ENCODE measurements around the gene GATA3.

GATA3 gene

DNA sequence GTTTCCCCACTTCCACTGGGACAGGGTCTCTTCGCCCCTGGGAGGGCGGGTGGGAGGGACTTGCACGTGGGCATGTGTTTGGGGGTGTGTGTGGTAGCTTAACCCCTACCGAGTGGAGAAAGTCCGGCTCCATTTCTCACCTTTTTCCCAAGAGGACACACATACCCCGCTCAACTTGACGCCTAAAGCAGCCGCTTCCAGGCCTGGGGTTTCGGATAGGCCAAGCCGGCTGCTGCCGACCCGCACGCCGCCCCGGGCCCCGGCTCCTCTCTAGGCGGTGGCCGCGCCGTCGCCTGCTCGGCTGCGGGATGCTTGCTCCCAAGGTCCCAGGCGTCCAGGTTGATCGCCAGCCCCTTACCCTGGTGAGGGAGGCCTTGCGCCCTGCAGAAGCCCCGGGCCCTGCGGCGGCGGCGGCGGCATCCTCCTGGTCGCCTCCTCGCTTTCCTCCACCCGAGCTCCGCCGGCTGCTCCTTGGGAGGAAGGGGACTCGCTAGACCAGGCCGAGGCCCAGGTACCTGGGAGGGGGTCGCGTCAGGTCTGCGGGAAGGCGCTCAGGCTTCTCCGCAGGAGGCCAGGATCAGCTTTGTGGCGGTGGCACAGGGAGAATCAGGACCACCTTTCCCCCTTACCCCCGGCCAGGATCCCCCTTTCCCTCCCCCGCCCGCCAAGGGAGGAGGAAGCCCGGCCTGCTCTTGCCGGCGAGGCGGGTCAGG is 3.2 kb upstream of the GATA3 start:
- DNase-seq: no peak

DNA sequence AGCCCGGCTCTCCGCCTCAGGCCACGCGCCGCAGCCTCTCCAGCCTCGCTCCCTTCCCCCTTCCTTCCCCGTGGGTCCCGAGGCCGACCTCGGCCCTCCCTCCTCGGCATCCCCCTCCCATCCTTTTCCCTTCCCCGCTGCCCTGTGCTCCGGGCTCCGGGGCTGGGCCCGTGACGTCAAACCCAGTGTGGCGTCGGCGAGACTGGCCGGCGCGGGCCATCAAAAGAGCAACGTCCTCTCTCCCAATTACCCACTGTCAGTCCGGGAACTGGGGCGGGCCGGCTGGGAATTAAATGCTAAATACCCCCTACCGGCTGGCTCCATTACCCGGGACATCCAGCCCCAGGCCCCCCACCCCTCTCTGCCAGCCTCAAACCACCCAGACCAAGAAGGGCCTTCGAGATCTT is 2.6 kb upstream of the GATA3 start:
- no peak for DNase-seq

DNA sequence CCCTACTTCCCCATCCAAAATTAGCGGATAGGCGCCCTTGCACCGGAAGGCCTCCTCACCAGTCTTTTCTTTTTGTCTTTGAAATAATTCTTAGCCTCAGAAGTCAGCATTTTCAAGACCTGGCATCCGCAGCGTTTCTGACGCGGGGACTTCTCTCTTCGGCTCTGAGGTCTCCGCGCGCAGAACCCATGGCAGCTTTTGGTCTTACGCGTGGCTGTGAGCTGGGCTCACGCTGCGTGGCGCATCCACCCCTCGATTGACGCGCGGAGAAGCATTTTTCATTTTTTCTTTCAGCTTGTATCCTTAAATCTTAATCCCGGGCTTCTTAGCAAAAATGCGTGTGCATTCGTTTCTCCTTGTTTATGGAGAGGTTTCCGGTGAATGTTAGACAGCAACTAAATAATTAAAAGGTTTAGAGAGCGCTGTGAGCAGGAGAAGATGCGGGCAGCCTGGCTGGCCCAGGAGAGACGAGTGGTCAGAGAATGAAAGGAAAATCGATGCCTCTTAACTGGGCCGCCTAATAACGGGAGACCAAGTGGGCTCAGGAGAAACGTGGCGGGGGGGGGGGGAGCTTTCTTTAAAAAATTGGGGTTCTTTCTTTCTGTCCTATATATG is 2.0 kb upstream of the GATA3 start:
- no peak for DNase-seq

DNA sequence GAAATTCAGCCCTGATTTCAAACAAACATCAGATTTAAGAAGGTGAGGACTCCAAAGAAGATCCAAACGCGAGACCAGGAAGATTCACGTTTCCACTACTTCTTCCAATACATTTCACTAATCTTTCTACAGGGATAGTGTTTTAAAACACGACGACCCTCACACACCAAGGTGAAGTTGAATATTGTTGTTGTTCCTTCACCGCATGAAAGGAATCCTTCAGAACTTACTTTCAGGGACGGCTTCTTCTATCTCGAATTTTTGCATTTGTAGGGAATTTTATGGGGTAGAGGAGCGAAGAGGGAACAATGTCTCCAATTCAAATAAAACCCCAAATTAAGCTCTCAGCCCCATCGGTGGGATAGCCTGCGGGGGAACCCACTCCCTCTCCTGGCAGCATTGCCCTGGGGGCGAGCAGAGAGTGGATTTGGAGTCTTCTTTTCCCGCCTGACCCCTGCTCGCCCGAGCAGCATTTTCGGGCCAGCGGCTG is 1.5 kb upstream of the GATA3 start:
- no peak for DNase-seq

DNA sequence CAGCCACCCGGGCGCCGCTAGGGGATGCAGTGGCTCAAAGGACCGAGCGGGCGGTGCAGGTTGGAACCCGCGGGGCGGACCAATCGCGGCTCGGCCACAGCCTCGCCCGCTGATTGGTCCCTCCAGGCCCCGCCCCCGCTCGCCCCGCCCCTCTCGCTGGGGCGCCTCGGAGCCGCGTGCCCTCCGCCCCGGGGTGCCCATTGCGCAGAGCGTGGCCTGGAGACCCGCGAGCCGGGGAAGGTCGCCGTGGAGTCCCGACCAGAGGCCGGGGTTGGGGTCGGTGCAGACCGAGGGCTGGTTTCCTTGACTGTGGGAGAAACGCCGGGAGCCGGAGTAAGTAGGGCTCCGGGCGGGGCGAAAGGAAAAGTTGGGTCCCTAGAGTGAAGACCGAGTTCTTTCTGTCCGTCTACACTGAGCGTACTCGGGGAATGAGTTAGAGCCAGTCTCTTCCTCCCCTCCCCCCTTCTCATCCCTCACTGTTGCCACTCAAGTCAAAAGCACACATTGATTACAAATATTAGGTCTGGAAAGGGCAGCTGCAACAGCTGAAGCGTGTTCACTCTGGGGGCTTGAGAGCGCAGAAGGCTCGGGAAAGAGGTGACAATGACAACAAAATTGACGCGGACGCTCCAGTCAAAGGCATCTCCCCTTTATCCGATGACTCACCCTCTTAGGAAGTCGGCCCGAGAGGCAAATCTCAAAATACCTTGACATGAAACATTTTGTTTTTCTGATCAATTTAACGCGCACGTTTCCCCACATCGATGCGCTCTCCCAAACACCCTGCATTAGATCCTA is 843 bp upstream of the GATA3 start:
- peak; percentile 7 for DNase-seq

DNA sequence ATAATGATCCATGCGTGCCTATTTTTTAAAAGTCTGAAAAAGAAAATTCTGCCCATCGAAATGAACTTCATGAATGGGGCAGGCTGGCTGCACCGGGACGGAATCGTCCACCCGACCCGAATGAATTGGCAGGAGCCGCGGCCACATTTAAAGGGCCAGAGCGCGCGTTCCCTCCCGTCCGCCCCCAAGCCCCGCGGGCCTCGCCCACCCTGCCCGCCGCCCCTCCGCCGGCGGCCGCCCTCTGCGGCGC is 319 bp upstream of the GATA3 start:
- no peak for DNase-seq

DNA sequence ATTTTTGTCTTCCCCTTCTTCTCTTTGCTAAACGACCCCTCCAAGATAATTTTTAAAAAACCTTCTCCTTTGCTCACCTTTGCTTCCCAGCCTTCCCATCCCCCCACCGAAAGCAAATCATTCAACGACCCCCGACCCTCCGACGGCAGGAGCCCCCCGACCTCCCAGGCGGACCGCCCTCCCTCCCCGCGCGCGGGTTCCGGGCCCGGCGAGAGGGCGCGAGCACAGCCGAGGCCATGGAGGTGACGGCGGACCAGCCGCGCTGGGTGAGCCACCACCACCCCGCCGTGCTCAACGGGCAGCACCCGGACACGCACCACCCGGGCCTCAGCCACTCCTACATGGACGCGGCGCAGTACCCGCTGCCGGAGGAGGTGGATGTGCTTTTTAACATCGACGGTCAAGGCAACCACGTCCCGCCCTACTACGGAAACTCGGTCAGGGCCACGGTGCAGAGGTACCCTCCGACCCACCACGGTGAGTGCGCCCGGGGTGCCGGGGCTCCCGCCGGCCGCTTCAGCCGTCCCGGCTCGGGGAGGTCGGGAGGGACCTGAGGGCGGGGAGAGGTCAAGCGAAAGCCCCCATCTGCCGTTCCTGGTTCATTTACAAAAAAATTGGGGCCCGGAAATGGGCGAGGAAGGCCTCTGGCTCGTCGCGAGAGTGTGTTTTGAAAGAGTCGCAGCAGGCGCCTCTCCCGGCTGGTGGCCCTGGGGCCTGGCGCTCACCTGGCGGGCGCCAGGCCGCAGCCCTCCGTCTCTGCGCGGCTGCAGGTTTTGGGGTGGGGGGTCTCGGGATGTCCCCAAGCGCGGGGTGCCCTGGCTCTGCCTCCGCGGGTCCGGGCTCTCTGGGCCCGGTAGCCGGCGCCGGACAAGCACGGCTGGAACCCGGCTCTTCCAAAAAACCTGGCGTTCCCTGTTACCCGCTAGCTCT is 1.2 kb downstream of the GATA3 start:
- no peak for DNase-seq

DNA sequence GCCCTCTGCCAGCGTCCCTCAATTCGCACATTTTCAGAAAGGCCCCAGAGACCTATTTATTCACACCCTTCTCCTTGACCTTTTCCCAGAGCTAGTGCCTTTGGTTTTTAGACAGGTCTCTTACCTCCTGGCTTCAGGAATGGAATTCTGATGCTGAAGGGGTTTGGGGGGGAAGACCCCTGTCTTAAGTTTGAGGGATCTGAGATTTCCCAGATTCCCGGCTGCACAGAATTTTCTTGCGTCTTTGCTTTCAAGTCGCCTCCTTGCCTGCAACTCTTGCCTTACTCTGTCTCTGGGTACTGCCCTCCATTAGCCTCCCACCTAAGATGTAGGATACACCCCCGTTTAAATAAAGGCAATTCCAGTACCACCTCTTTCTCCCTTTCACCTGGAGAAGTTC is 1.9 kb downstream of the GATA3 start:
- DNase-seq: no peak

DNA sequence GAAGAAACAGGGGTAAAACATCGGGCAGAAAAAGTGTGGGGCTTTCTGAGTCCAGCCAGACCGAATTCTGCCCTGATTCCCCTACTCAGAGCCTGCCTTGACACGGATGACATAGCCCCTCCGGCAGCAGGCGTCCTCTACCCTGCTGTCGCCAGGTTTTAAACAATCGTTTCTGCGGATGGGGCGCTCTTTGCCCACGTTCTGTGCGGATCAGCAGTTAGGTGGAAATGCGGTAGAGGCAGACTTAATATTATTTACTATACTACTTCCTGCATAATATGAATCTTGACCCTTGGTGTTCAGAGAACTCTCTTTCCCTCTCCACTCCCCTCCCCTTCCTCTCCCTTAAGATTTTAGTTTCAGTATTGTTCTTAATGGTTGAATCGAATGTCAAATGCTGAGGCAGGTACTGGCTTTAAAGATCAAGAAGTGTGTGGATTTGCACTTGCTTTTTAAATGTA is 2.4 kb downstream of the GATA3 start:
- no peak for DNase-seq

DNA sequence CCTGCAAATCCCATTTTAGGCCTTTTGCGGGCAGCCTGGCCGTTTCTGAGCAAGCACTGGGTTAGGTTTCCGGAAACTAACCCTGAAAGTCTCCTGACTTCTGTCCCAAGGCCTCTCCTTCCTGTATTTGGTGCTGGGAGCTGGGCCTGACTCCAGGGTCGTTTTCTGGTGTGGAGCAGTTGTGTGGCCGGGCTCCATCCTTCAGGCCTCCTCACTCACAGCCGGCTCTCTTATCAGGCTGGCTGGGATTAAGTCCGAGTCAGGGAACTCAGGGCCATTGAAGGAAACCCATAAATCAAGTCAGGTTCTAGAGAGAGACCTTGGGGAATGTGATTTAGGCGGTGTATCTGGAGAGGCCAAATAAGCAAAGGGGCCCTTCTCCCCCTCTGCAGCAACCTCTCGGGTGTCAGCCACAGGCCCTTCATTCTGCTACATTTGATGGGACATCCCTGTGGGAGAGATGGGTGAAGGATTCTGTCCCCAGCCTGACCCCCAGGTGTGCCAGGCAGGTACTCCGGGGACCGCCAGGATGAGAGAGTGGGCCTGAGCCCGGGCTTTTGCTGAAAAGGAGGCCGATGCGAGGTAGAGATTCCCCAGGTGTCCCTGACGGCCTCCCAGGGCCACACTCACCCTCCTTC is 3.3 kb downstream of the GATA3 start:
- DNase-seq: no peak

DNA sequence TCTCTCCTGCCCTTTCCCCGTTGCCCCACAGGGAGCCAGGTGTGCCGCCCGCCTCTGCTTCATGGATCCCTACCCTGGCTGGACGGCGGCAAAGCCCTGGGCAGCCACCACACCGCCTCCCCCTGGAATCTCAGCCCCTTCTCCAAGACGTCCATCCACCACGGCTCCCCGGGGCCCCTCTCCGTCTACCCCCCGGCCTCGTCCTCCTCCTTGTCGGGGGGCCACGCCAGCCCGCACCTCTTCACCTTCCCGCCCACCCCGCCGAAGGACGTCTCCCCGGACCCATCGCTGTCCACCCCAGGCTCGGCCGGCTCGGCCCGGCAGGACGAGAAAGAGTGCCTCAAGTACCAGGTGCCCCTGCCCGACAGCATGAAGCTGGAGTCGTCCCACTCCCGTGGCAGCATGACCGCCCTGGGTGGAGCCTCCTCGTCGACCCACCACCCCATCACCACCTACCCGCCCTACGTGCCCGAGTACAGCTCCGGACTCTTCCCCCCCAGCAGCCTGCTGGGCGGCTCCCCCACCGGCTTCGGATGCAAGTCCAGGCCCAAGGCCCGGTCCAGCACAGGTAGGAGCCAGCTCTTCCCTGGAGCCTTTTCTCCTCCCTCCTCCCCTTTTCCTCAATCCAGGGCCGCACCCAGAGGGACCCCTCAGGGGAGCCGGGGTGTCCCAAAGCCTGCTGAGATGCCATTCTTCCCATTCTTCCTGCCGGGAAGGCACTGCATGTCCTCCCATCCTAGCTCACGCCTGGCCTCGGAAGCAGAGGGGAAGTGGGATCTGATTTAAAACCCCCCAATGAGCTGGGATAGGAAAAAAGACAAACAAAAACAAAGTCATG is 4.0 kb downstream of the GATA3 start:
- no peak for DNase-seq

DNA sequence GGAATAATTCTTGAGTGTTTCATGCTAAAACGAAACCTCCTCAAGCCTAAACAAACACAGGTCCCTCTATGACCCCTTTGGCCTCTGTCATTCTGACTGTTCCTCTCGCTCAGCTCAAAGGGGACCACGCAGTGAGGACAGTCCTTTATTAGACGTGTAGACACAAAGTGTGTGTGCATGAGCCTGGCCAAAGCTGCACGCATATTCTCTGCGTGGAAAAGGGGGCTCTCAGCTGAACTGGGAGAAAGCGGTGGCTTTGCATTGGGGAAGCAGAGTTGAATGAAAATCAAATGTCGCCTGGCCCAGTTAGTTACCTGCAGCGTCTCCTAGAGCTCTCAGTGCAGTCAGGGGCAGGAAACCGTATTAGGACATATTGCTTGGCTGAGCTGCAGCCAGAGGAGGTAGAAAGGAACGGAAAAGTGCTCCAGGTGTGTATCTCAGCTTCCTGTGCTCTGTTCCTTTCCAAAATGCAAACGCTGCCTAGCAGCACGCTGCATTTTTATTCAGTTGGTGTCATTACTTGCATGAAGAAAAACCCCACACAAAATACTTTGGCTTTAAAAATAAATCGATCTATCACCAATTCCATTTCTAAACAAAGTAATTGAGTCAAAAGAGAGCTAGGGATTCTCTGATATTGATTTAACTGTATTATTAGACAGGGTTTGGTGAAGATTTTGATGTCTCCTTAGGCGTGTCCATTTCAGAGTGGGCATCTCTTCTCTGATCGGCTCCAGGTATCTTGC is 4.9 kb downstream of the GATA3 start:
- DNase-seq: no peak

DNA sequence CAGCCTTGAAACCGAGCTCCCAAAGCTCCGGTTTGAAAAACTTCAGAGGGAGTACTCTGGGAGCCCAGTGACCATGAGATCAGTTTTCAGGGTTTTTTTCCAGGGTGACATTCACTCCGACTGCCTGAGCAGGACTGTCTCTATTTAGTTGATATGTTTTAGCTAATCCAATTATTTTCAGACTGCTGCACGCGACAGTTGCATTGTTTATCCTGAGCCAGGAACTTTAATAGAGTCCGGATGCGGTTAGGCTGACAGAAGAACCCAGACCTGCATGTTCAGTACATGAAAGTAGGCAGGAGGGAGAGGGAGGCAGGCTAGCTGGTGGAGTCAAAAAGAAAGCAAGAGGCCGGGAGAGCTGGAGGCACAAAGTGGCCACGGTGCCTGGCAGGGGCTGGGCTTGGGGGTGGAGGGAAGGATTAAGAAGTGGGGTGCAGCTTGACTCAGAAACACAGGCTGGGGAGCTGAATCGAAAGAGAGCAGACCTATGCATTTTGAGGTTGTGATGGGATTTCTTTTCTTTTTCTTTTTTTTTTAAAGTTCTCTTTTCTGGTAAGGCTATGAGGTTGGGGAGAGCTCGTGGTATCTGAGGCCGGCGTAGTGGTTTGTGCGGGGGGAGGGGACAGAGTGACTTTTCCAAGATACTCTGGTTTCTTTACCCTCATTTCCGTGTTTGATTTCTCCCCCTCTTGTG is 5.7 kb downstream of the GATA3 start:
- no peak for DNase-seq

DNA sequence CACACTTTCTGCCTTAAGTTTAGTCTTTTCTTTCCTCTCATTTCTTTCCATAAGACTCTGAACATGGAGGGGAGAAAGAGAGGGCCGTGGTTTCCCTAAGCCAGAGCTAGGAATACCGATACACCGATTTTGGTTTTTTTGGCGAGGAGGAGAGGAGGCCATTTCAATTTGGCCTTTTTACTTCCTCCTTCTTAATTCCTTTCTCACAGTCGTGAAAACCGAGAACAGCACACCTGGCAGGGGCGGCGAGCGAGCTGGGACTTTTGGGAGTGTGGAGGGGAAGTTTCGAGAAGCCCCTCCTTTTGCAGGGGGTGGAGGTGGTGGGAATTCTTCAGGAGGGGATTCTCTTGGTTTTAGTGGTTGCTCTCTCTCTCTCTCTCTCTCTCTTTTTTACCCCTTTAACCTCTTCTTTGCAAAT is 6.2 kb downstream of the GATA3 start:
- DNase-seq: no peak

DNA sequence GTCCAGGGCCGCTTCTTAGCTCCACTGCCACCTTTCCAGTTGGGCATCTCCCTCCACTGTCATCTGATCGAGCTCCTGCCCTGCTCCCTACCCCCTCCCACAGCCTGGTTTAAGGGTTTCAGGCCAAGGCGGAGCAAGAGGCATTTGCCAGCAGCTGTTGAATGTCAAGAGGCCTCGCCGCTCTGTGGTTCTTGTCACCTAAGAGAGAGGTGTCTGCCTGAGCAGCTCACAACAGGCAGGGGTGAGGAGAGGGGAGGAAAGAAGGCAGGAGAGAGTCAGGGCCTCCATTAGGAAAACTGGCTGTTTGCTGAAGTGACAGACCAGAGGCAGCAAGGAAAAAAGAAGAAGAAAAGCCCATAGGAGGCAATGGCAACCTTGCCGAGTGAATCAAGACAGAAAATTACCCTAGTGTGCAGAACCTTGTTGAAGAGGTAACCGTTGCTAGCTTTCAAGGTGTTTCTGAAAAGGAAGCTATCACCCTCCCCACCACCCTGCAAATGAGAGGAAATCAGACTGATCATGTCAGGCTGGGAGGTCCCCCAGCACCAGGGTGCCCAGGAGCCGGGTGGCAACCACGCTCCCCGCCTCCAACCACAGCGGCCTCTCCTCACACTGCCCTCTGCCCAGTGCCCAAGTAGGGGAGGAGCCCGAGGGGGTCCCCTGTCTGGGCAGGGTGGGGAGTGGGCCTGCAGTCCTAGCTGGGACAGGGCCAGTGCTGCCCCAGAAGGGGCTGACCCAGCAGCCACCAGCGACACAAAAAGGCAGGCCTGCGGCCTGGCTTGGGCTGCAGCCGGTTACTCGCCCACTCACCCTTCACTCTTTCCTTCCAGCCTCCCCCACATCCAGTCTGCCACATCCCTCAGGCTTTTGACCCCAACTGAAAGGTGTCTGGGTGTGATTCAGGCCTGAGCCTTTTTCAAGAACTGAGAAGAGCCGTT is 7.1 kb downstream of the GATA3 start:
- DNase-seq: peak; percentile 35

DNA sequence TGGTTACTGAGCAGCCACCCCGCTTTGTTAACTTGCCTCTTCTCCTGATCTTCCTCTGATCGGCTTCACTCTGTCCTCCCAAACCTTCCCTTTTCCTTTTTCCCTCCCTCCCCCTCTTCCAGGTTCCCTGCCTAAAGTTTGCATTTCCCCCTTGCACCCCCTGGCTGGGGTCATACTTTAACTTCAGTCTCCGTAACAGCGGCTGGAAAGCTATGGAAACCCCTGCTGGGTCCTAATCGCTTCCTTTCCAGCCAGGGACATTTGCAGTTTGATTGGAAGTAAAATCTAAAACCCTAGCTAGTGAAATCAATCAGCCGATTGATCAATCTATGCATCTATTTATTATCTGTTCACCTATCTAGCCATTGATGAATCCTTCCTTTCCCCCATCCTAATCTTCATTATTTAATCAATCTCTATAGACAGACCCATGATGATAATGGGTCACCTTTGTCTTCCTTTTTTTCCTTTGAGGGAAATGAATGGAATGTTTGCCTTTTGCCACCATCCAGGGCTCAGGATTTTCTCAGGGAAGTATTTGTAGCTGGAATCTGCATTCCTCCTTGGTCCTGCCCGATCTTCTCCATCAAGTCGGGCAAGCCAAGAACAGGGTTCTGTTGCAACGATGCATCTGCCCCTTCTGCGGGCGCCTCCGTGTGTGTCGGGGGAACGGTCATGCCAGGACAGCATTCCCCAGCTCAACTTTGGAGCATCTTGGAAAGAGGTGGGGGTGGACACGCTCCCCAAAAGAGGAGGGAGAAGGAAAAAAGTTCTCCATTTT is 8.8 kb downstream of the GATA3 start:
- DNase-seq: no peak

DNA sequence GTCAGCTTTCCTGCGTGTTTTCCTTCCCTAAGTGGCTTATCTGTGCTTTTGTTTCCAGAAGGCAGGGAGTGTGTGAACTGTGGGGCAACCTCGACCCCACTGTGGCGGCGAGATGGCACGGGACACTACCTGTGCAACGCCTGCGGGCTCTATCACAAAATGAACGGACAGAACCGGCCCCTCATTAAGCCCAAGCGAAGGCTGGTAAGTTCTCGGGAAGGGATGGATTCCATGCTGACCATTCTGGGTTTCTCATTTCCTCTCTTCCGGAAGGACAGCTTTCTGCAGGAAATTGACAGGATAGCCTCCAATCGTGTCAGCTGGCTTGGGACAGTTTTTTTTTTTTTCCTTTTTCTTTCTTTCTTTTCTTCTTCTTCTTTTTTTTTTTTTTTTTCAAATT is 9.4 kb downstream of the GATA3 start:
- DNase-seq: no peak

DNA sequence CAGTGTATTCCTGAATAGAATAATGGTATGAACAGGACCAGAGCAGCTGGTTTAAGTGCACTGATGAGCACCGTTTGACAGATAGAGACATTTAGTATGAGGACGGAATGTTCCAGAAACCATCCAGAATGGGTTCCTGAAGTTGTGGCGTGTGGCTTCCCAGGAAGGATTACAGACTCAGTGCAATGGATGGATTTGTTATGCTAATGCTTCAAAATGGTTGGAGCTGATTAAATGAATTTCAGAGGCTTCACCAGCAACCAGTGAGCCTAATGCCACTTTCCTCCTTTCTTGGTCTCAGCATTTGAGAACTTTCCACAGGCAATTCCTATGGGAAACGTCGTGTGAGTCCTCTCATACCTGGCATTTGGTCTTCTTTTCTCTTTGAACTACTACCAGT is 9.9 kb downstream of the GATA3 start:
- no peak for DNase-seq
